Breast epithelium (tissue), 4 donors: Measurements from ENCODE around the gene LRRC40. TPM values are rescaled to one million over a fixed set of nuclear protein-coding genes. Genes with fewer than 3 reads are reported as not detected.
A peak's percentile ranks its signal among the peaks of the same experiment; 100 is the strongest.
"Not testable (repeated sequence)": the region's sequence is repeated elsewhere in the genome, so short reads cannot be mapped to it uniquely, and the experiment has no call there.

Experiments
- DNase-seq, 2 donors: peaks; one replicate each; pipeline ENCODE4 v3.0.0-alpha.2; 2019; ENCODE audit warnings: low spot score in 2 of 2
- H3K27ac ChIP-seq, 2 donors: fragments of 200-600 bp; sonication (generic) in 1 of 2; one replicate each; pipeline ENCODE4 v1.5.1; 2016 to 2019; ENCODE audit warnings: mild to moderate bottlenecking in 1 of 2
- H3K27me3 ChIP-seq, 2 donors: fragments of 200-600 bp; sonication (generic) in 1 of 2; one replicate each; pipeline versions ENCODE4 v1.5.1 to v1.6.0; 2017 to 2019; ENCODE audit warnings: control low read depth in 1 of 2, mild to moderate bottlenecking in 1 of 2
- H3K36me3 ChIP-seq: fragments of 200-600 bp; one replicate; pipeline ENCODE4 v1.5.1; 2019
- H3K4me1 ChIP-seq, 2 donors: fragments of 200-600 bp; sonication (generic); one replicate each; pipeline ENCODE4 v1.5.1; 2016 to 2019; ENCODE audit warnings: control low read depth in 1 of 2
- H3K4me3 ChIP-seq, 3 donors: fragments of 200-600 bp; sonication (generic); 1 replicate in 2 of 3; 2 replicates in 1 of 3; pipeline ENCODE4 v1.5.1; 2016 to 2019; ENCODE audit warnings: mild to moderate bottlenecking in 3 of 3, moderate library complexity in 2 of 3
- H3K9me3 ChIP-seq, 2 donors: fragments of 200-600 bp; sonication (generic) in 1 of 2; one replicate each; pipeline ENCODE4 v1.5.1; 2016 to 2019; ENCODE audit warnings: control low read depth in 1 of 2
- POLR2A ChIP-seq: fragments of 450-650 bp; IDR thresholded peaks from one replicate; pipeline ENCODE4 v1.6.1; 2016; ENCODE audit warnings: antibody characterized with exemption, mild to moderate bottlenecking, moderate library complexity
- POLR2AphosphoS5 ChIP-seq, 3 donors: sonication (generic); formaldehyde crosslinking; IDR thresholded peaks; one replicate each; pipeline ENCODE4 v1.6.1; 2017; ENCODE audit warnings: antibody characterized with exemption in 3 of 3
- intact Hi-C: fragments of 100-400 bp; cut with DNase I; formaldehyde crosslinking; loops from one replicate; pipeline ENCODE4 v1.15.1; 2023; ENCODE audit warnings: low total_unique reads
- total RNA-seq, 3 donors: library from RNA; depleted of rRNA; stranded (reverse); fragments of >200 nt; gene quantifications; one replicate each; pipeline ENCODE4 v1.1.0, GENCODE V29; 2016
- TF ChIP-seq, protein P1 (sequence below), 3 donors: fragments of 450-650 bp; IDR thresholded peaks; one replicate each; pipeline ENCODE4 v1.5.1; 2016 to 2017; ENCODE audit warnings: antibody characterized with exemption in 3 of 3, mild to moderate bottlenecking in 3 of 3, moderate library complexity in 3 of 3

Gene LRRC40
- total RNA-seq, 3 donors from 2014 or later, result 13.9 to 22.1 (median 15.4) TPM

DNA sequence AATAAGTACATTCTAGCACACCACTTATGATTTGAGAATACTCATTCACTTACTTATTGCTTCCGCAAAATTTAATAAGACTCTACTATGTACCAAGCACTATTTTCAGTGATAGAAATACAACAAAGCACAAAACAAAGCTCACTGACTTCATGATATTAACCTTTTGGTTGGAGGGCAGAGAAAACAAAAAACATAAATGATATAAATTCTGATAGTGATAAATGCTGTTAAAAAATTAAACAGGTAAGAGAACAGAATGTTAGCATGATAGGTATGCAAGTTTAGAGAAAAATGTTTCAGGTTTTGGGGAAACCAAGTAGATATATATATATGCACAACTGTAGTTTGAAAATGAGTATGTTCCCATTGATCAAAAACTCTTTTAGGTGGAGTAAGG lies 1.2 kb downstream of the LRRC40 start:
- Histone ChIP-seq H3K27ac (no peak overlapping the region), H3K4me1 (peaks cover 0 to 21% of the 10 kb centered on the region in 2 donors), H3K9me3 (no peaks in the 10 kb centered on the region), H3K27me3 (no peaks in the 10 kb centered on the region), H3K4me3 (peak overlapping the region in 2 of 3 donors; percentile 84 to 86), H3K36me3 (no peaks in the 10 kb centered on the region)
- DNase-seq, result no peak
- intact Hi-C loops, result no loop called here
- TF ChIP-seq POLR2A (no peak), POLR2AphosphoS5 (IDR thresholded peaks at IDR 0.05) (no peak)
- TF ChIP-seq, protein P1, sequence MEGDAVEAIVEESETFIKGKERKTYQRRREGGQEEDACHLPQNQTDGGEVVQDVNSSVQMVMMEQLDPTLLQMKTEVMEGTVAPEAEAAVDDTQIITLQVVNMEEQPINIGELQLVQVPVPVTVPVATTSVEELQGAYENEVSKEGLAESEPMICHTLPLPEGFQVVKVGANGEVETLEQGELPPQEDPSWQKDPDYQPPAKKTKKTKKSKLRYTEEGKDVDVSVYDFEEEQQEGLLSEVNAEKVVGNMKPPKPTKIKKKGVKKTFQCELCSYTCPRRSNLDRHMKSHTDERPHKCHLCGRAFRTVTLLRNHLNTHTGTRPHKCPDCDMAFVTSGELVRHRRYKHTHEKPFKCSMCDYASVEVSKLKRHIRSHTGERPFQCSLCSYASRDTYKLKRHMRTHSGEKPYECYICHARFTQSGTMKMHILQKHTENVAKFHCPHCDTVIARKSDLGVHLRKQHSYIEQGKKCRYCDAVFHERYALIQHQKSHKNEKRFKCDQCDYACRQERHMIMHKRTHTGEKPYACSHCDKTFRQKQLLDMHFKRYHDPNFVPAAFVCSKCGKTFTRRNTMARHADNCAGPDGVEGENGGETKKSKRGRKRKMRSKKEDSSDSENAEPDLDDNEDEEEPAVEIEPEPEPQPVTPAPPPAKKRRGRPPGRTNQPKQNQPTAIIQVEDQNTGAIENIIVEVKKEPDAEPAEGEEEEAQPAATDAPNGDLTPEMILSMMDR (IDR thresholded peaks at IDR 0.05), result no peak

DNA sequence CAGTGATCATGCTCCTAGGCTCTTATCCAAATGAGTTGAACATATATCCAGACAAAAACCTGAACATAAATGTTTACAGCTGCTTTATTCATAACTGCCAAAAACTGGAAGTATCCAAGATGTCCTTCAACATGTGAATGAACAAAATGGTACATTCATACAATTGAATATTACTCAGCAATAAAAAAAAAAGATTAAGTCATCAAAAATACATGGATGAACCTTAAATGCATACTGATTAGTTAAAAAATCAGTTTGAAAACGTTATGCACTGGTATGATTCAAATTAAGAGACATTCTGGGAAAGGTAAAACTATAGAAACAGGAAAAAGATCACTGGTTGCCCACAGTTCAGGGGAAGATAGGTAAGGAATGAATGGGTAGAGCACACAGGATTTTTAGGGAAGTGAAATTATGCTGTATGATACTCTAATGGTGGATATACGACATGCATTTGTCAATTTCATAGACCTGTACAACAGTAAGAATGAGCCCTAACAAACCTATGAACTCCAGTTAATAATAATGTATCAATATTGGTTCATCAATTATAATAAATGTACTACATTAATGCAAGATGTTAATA lies 3.1 kb downstream of the LRRC40 start:
- DNase-seq, result no peak
- Histone ChIP-seq H3K9me3 (no peaks in the 10 kb centered on the region), H3K36me3 (no peaks in the 10 kb centered on the region), H3K27me3 (no peaks in the 10 kb centered on the region), H3K27ac (no peak overlapping the region), H3K4me3 (no peak overlapping the region), H3K4me1 (peaks cover 0 to 20% of the 10 kb centered on the region in 2 donors)
- TF ChIP-seq POLR2AphosphoS5 (IDR thresholded peaks at IDR 0.05), result no peak
- intact Hi-C loops, result no loop called here

DNA sequence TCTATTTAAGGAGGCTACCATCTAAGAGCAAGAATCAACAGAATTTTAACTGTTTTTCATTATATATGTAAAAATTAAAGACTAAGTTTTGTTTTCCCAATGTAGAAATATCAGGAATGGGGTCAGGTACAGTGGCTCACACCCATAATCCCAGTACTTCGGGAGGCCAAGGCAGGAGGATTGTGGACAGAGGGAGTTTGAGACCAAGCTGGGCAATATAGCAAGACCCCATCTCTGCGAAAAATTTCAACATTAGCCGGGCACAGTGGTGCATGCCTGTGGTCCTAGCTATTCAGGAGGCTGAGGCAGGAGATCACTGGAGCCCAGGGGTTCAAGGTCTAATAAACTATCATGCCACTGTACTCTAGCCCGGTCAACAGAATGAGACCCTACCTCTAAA lies 5.3 kb downstream of the LRRC40 start:
- intact Hi-C loops, result no loop called here
- no peak overlapping the region for H3K27ac ChIP-seq
- no peaks in the 10 kb centered on the region for H3K36me3 ChIP-seq
- no peak overlapping the region for H3K4me3 ChIP-seq
- H3K27me3 ChIP-seq, result no peaks in the 10 kb centered on the region
- DNase-seq, result no peak
- H3K9me3 ChIP-seq, result no peaks in the 10 kb centered on the region
- H3K4me1 ChIP-seq, result peaks cover 0 to 11% of the 10 kb centered on the region in 2 donors
- TF ChIP-seq, protein P1 (IDR thresholded peaks at IDR 0.05), result no peak
- no peak for TF ChIP-seq POLR2A

GRCh38 chr1:70196333-70196732 lies 9.0 kb downstream of the LRRC40 start:
- H3K27ac ChIP-seq, result no peak overlapping the region
- H3K27me3 ChIP-seq, result no peaks in the 10 kb centered on the region
- TF ChIP-seq POLR2A, result no peak
- TF ChIP-seq POLR2AphosphoS5 (IDR thresholded peaks at IDR 0.05), result no peak
- TF ChIP-seq, protein P1 (IDR thresholded peaks at IDR 0.05), result no peak
- intact Hi-C loops, result no loop called here
- DNase-seq, result no peak
- H3K4me1 ChIP-seq, result no peaks in the 10 kb centered on the region
- no peaks in the 10 kb centered on the region for H3K36me3 ChIP-seq
- H3K9me3 ChIP-seq, result no peaks in the 10 kb centered on the region
- H3K4me3 ChIP-seq, result no peak overlapping the region

DNA sequence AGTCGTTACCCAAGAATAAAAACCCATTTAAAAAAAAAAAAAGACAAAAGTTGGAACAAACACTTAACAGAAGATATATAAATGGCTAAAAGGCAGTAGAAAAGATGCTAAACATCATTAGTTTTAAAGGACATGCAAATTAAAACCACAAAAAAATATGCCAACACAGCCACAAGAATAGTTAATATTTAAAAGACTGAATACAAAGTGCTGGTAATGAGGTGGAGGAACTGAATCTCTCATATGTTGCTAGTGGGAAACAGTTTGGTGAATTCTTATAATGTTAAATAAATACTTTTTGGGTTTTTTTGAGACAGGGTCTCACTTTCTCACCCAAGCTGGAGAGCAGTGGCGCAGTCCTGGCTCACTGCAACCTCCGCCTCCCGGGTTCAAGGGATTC lies 10.0 kb downstream of the LRRC40 start:
- H3K9me3 ChIP-seq, result no peaks in the 10 kb centered on the region
- H3K4me3 ChIP-seq, result no peak overlapping the region
- H3K36me3 ChIP-seq, result no peaks in the 10 kb centered on the region
- no peaks in the 10 kb centered on the region for H3K27me3 ChIP-seq
- TF ChIP-seq POLR2AphosphoS5 (IDR thresholded peaks at IDR 0.05), result no peak
- TF ChIP-seq POLR2A, result no peak
- TF ChIP-seq, protein P1 (IDR thresholded peaks at IDR 0.05), result no peak
- H3K27ac ChIP-seq, result no peak overlapping the region
- intact Hi-C loops, result no loop called here
- DNase-seq, result no peak
- H3K4me1 ChIP-seq, result no peaks in the 10 kb centered on the region

DNA sequence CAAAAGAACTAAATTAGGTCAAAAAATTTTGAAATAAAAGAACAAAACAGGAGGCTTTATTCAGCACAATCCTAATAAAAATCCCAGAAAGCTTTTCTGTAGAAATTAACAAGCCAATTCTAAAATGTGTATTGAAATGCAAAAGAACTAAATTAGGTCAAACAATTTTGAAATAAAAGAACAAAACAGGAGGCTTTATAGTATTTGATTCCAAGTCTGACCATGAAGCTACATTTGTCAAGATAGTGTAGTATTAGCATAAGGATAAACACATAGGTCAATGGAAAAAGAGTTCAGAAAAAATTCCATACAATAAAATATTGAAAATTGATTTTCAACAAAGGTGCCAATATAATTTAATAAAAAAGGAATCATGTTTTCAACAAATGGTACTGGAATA lies 10.8 kb downstream of the LRRC40 start:
- TF ChIP-seq, protein P1 (IDR thresholded peaks at IDR 0.05), result no peak
- no peak for TF ChIP-seq POLR2A
- TF ChIP-seq POLR2AphosphoS5 (IDR thresholded peaks at IDR 0.05), result no peak
- H3K4me1 ChIP-seq, result no peaks in the 10 kb centered on the region
- intact Hi-C loops, result no loop called here
- DNase-seq, result no peak
- no peaks in the 10 kb centered on the region for H3K9me3 ChIP-seq
- H3K4me3 ChIP-seq, result no peak overlapping the region
- H3K36me3 ChIP-seq, result no peaks in the 10 kb centered on the region
- no peak overlapping the region for H3K27ac ChIP-seq
- no peaks in the 10 kb centered on the region for H3K27me3 ChIP-seq

DNA sequence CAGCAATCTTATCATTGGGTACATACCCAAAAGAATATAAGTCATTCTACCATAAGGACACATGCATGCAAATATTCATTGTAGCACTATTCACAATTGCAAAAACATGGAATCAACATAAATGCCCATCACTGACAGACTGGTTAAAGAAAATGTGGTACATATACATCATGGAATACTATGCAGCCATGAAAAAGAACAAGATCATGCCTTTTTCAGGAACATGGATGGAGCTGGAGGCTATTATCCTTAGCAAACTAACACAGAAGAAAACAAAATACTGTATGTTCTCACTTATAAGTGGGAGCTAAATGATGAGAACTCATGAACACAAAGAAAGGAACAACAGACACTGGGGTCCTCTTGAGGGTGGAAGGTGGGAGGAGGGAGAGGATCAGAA lies 12.9 kb downstream of the LRRC40 start:
- intact Hi-C loops, H3K4me1 ChIP-seq, DNase-seq, H3K27ac ChIP-seq, H3K27me3 ChIP-seq, H3K36me3 ChIP-seq, H3K9me3 ChIP-seq, H3K4me3 ChIP-seq: not testable (repeated sequence)
